HepG2 (cell line): ENCODE data around the gene CABP5.

Experiments used
- EZH2 ChIP-seq: conservative IDR thresholded peaks from 2 replicates; pipeline ENCODE4 v1.6.1; 2012; ENCODE audit warnings: mild to moderate bottlenecking, low read depth, low read length, moderate library complexity
- RAD51 ChIP-seq: fragments of 450-650 bp; IDR thresholded peaks from 2 replicates; pipeline ENCODE4 v1.6.1; 2016; ENCODE audit warnings: borderline replicate concordance
- ZNF124 ChIP-seq: sonication (generic); formaldehyde crosslinking; IDR thresholded peaks from 2 replicates; pipeline ENCODE4 v1.4.0; 2020; ENCODE audit warnings: missing genetic modification reagents
- TF ChIP-seq, protein P1 (sequence below): sonication (generic); formaldehyde crosslinking; IDR thresholded peaks from 2 replicates; pipeline ENCODE4 v1.5.0; 2020; ENCODE audit warnings: mild to moderate bottlenecking, missing genetic modification reagents, moderate library complexity

DNA sequence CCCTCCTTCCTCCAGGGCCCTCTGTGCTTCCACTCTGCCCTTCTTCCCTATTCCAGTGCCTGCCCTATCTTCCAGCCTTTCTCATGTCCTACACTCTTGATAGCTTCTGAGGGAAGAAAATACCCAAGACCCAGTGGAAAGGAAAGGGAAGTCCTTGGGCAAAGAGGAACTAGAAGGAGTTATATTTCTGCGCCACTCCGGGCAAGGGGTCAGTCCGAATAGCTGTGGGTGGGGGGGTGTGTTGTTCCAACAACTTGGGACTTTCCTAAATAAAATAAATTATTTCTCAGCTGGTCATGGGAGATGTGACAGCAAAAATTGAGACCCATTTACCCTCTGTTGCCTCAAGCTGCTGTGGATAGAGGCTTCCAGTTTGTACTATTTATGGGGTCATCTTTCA, 23.2 kb downstream of the CABP5 start:
- no peak for TF ChIP-seq ZNF124 (CRISPR knock-in tag)
- TF ChIP-seq EZH2: no peak
- TF ChIP-seq RAD51: no peak
- TF ChIP-seq, protein P1, sequence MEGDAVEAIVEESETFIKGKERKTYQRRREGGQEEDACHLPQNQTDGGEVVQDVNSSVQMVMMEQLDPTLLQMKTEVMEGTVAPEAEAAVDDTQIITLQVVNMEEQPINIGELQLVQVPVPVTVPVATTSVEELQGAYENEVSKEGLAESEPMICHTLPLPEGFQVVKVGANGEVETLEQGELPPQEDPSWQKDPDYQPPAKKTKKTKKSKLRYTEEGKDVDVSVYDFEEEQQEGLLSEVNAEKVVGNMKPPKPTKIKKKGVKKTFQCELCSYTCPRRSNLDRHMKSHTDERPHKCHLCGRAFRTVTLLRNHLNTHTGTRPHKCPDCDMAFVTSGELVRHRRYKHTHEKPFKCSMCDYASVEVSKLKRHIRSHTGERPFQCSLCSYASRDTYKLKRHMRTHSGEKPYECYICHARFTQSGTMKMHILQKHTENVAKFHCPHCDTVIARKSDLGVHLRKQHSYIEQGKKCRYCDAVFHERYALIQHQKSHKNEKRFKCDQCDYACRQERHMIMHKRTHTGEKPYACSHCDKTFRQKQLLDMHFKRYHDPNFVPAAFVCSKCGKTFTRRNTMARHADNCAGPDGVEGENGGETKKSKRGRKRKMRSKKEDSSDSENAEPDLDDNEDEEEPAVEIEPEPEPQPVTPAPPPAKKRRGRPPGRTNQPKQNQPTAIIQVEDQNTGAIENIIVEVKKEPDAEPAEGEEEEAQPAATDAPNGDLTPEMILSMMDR (CRISPR knock-in tag): no peak
